Measurements from ENCODE around the gene ARF6. TPM values are rescaled to one million over a fixed set of nuclear protein-coding genes. Genes with fewer than 3 reads are reported as not detected.

ARF6 gene
- total and polyA plus RNA-seq, 10 of the 15 experiments (the other 5 are each of a cell fraction or from before 2014, with no cell fraction given), result 46.8 to 128 (median 71.9) TPM

GRCh38 chr14:49867831-49868719 is 24.8 kb upstream of the ARF6 start (continued):
- TF ChIP-seq NR2F1 (conservative IDR thresholded peaks at IDR 0.05) (0 out of 2 replicates have a peak, but pooled peaks have one; percentile 23), MAX (IDR thresholded peaks at IDR 0.05; ENCODE audit: low read depth, low read length) (peak; percentile 35; the same call in 1 of the 2 replicates), CHD2 (IDR thresholded peaks at IDR 0.05; ENCODE audit: borderline replicate concordance, low read depth, low read length) (peak; percentile 8; the same call in 1 of the 2 replicates), EZH2 (IDR thresholded peaks at IDR 0.05; ENCODE audit: borderline replicate concordance, control insufficient read depth, low read depth, low read length) (no peak), IKZF2 (IDR thresholded peaks at IDR 0.05) (peak; percentile 38 to 45; a peak in 1 of 4 replicates), POLR2AphosphoS5 (IDR thresholded peaks at IDR 0.05; ENCODE audit: low read length) (peak; percentile 95), CBX5 (IDR thresholded peaks at IDR 0.05; ENCODE audit: low read depth) (no peak), TARDBP (IDR thresholded peaks at IDR 0.05; ENCODE audit: borderline replicate concordance) (peak; percentile 41; the same call in 1 of the 2 replicates), PRDM15 (CRISPR knock-in tag; IDR thresholded peaks at IDR 0.05) (no peak), E2F4 (IDR thresholded peaks at IDR 0.05; ENCODE audit: low read depth, low read length) (no peak), HDAC6 (IDR thresholded peaks at IDR 0.05; ENCODE audit: unreplicated experiment) (no peak), CBFB (IDR thresholded peaks at IDR 0.05; ENCODE audit: low read depth) (peak; percentile 69), CEBPZ (IDR thresholded peaks at IDR 0.05; ENCODE audit: low read depth, low read length) (no peak), BCLAF1 (IDR thresholded peaks at IDR 0.05) (no peak), IRF3 (IDR thresholded peaks at IDR 0.05) (no peak), NBN (IDR thresholded peaks at IDR 0.05) (peak; percentile 71)
